ENCODE results near the gene PNMA5. TPM values are rescaled to one million over a fixed set of nuclear protein-coding genes. Genes with fewer than 3 reads are reported as not detected.

Gene PNMA5
- total RNA-seq (under 1 TPM in 6 of 7 donors, not detected in 1; 0.14 to 0.24 (median 0.17) TPM), polyA plus RNA-seq (1 to 10 TPM in 1 of 3 donors, under 1 TPM in 2; 0.35 to 1.0 (median 0.96) TPM)
- long read RNA-seq, donor 1: 0 reads
- long read RNA-seq, donor 2: 0 reads

DNA sequence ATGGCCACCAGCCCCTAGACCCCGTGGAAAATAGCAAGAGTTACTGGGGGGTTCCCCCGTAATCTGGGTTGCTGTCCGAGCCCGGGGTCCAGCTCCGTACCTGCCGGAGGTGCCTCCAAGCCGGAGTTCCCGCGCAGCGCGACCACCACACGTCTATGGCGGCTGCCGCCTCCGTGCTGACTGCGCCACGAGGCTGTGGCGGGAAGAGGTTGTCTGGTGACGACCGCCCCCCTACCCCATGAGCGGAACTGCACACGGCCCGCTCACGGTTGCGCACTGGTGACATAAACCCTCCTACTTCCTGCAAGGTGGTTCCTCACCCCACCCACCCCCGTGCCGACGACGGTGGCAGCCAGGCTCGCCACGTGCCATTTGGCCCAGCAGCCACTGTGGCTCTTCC lies at the start of gene PNMA5:
PNMA5 (minus strand) TSS at position 184 of the 400 bp plus-strand sequence. CDS start 2,518 bp downstream, outside the sequence.
- no peaks in the 10 kb centered on the region for H3K36me3 ChIP-seq
- H3K9me3 ChIP-seq: no peaks in the 10 kb centered on the region
- no peak within 1 kb of the TSS for H3K4me3 ChIP-seq
- peaks cover 0 to 3% (median 0%) of the 10 kb centered on the region in 6 donors for H3K4me1 ChIP-seq
- no peak for DNase-seq
- TF ChIP-seq POLR2AphosphoS5 (IDR thresholded peaks at IDR 0.05): no peak
- no peak for TF ChIP-seq POLR2A (IDR thresholded peaks at IDR 0.05)
- TF ChIP-seq CTCF (IDR thresholded peaks at IDR 0.05 in 8 of 11, conservative IDR thresholded peaks at IDR 0.05 in 3 of 11): no peak
- 85 to 96% (median 92%) methylated on average over 4 to 31 of the region's 31 CpGs for WGBS, 5 donors
- intact Hi-C loops (cut with DNase I; ENCODE audit: low total_unique reads): no loop called here
- H3K27ac ChIP-seq: no peak within 1 kb of the TSS
- no peaks in the 10 kb centered on the region for H3K27me3 ChIP-seq (replicated peaks in 1 of 7)

DNA sequence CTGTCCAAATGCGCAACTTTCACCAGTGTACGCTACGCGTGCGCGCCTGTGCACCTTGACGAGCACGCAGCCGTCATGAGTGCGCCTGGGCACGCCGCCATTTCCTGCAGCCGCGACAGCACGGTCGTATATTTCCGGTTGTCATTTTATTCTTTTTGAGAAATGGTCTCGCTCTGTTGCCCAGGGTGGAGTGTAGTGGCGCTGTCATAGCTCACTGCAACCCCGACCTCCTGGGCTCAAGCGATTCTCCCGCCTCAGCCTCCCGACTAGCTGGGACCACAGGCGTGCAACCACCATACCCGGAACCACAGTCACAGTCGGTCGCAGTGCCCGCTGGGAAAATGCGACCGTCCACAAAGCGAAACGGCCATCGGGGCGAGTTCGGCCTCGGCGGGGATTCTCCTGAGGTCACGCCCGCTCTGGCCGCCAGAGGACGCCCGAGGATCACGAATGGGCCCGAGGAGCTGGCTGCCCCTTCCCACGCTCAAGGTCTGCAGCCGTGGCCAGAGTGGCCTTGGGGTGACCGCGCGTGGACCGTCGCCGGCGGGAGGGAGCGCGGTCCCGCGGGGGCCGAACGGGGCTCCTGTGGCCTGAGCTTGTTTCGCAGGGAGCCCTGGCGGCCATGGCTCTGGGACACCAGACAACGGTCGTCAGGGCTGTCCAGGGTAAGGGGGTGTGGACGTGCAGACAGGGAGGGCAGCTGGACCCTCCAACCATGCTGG lies 38.6 kb upstream of the PNMA5 start:
- TF ChIP-seq POLR2A (IDR thresholded peaks at IDR 0.05) (no peak), POLR2AphosphoS5 (IDR thresholded peaks at IDR 0.05) (peak; percentile 54 to 74 (median 63)), CTCF (IDR thresholded peaks at IDR 0.05 in 8 of 11, conservative IDR thresholded peaks at IDR 0.05 in 3 of 11) (peak; percentile 76 to 95 (median 87))
- H3K27ac ChIP-seq: peak overlapping the region in 7 of 8 donors; percentile 12 to 80 (median 57)
- H3K9me3 ChIP-seq: peaks cover 0 to 12% (median 0%) of the 10 kb centered on the region in 8 donors
- intact Hi-C loops (cut with DNase I; ENCODE audit: low total_unique reads): no loop called here
- H3K27me3 ChIP-seq (replicated peaks in 1 of 7): no peaks in the 10 kb centered on the region
- 14 to 57% (median 41%) methylated on average over 14 to 64 of the region's 64 CpGs for WGBS, 5 donors
- DNase-seq: peak; percentile 92
- peak overlapping the region in 7 of 8 donors; percentile 15 to 69 (median 34) for H3K4me3 ChIP-seq
- H3K4me1 ChIP-seq: peaks cover 0 to 11% (median 2%) of the 10 kb centered on the region in 6 donors
- no peaks in the 10 kb centered on the region for H3K36me3 ChIP-seq

GRCh38 chrX:153030801-153031200 lies 36.9 kb upstream of the PNMA5 start:
- no peak for DNase-seq

More at GRCh38 chrX:153030801-153031200, 36.9 kb upstream of the PNMA5 start:
- Histone ChIP-seq H3K4me3 (no peak overlapping the region), H3K27me3 (replicated peaks in 1 of 7) (no peaks in the 10 kb centered on the region), H3K9me3 (peaks cover 0 to 12% (median 0%) of the 10 kb centered on the region in 8 donors), H3K36me3 (no peaks in the 10 kb centered on the region), H3K27ac (no peak overlapping the region), H3K4me1 (peaks cover 0 to 11% (median 2%) of the 10 kb centered on the region in 6 donors)
- 85 to 100% (median 89%) methylated on average over 7 to 12 of the region's 12 CpGs; no CpG with 5 or more reads in 1 of the 5 donors for WGBS, 5 donors
- TF ChIP-seq POLR2AphosphoS5 (IDR thresholded peaks at IDR 0.05): no peak
- TF ChIP-seq CTCF (IDR thresholded peaks at IDR 0.05 in 8 of 11, conservative IDR thresholded peaks at IDR 0.05 in 3 of 11): no peak
- no peak for TF ChIP-seq POLR2A (IDR thresholded peaks at IDR 0.05)
- intact Hi-C loops (cut with DNase I; ENCODE audit: low total_unique reads): no loop called here
